NCI-H345 (cell line): ENCODE data around the gene ADGRD2.

Experiments
- DNase-seq: peaks from one replicate; lab custom pipeline; 2025; lab: John Stamatoyannopoulos, UW

ADGRD2 gene

DNA sequence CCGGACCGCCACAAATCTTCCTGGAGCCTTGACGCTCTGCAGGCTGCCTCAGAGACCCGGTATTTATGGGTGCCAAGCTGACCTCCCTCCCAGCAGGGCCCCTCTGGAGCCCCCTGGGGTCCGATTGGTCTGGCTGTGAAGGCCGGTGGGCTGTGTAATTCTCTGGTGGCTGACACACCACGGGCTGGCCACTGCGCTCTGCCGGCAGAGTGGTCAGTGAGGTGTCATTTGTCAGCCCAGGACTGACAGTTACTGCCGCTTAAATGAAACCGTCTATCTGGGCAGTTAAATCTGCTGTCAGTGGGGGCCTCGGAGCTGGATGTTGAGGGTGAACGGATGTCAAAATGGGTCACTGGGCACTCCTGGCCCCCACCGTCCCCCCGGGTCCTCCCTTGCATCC lies 46.2 kb downstream of the ADGRD2 start:
- DNase-seq: no peak

DNA sequence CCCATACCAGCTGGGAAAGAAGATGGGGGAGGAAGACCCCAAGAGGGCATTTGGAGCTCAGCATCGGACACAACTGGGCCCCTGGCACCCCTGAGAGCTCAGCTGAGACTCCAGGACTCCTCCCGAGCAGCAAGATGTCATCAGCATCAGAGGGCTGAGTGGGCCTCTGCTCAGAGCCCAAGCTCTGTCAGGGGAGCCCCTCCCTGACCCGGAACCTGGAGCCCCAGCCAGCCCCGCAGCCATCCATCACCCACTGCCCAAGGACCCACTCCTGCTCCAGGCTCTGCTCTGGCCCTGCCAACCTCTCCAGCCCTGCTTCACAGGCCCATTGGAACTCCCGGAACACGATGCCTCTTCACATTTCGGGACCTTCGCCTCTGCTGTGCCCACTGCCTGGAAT lies 47.2 kb downstream of the ADGRD2 start:
- DNase-seq: no peak

DNA sequence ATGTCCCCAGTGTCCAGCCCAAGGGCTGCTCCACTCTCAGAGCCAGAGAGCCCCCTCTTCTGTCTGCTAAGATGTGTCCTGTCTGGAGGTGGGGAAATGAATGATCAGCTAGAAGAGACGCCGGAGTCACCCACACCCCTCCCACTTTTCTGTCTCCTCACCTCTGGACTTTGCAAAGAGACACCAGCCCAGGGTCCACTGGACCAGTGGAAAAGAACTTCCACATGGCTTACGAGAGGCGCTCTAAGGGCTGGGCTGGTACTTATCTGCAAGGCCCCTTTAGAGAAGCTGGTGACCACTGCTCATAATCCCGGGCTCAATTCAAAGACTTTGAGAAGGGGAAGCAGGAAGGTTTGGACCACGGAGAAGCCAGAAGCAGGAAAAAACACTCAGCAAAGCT lies 47.8 kb downstream of the ADGRD2 start:
- no peak for DNase-seq

DNA sequence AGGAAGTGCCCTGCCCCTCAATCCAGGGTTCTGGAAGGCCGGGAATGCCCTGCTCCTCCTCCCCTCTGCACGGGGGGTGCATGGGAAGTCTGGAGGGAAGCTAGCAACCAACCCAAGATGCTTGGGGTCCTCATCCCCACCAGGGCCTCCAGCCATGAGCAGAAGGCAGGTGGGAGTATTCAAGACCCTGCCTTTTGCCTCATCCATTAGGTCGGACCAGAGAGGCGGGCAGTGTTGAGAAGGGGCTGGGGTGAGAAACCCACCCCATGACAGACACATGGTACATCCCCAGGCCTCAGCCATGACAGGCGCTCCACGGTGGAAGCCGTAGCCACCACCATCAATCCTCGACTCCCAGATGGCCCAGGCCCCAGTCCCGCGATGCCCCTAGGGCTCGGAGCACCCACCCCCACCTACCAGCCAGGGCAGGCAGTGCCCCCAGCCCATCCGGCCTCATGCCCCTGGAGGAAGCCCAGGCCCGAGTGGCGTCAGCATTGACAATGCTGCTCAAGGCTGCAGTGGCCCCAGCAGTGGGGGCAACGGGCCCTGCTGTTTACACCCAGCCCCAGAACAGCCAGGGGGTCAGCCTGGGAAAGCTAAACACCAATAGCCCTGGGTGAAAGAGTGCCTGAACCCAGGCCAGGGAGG lies 48.4 kb downstream of the ADGRD2 start:
- DNase-seq: no peak

DNA sequence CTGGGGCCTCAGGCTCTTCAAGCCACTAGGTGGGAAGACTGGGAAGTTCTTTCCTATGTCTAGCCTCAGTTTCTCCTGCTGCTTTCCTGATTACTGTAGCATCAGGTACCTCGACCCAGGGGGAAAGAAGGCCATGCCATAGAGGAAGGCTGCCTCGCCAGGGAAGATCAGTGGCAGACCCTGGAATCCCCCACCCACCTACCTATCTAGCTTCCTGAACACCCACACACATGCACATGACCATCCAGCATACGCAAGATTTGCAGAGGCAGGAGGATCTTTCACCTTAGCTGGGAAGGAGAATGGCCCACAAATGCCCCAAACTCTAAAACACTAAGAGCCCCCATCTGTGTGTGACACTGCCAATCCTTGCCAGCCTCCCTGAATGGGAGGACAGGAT lies 49.0 kb downstream of the ADGRD2 start:
- DNase-seq: no peak

- DNase-seq: no peak
Observed at GRCh38 chr9:124500028-124500795, 50.0 kb downstream of the ADGRD2 start.

GRCh38 chr9:124500796-124501611 lies 50.8 kb downstream of the ADGRD2 start:
- no peak for DNase-seq

- no peak for DNase-seq
Observed at GRCh38 chr9:124501771-124502320, 51.6 kb downstream of the ADGRD2 start.

DNA sequence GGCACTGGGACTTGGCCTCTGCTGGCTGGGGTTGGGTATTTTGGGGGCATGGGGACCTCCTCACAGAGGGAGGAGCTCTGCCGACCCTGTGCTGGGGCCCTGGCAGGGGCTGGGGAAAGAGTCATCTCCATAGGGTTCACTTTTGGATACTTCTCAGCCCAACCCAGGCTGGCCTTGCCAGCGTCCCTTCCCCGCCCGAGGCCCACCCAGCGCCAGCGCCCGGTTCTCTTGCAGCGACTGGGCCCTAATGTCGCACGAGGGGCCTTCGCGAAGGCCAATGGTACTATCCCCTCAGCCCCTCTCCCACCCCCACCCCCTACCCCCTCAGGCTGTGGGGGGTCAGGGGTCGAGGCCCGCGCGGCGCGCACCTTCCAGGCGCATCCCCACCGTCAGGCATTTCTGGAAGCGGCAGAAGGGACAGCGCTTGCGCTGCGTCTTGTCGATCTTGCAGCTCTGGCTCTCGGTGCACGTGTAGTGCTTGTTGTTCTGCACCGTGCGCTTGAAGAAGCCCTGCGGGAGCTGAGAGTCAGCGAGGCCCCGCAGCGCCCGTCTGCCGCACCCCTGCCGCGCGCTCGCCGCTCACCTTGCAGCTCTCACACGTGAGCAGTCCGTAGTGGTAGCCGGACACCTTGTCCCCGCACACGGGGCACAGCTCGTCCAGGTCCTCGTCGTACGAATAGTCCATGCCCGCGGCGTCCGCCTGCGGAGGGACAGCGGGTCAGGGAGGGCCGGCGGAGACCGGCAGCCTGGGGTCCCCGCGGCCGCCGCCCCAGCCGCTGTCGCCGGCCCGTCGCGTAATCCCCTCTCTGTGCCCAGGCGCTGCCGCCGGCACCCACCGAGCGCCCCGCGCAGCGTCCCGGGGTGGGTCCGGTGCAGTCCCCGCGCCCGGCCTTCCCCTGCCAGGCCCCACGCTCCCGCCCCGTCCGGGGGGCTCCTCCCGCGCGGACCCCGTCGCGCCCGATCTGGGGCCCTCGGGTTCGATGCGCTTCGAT lies 52.8 kb downstream of the ADGRD2 start:
- no peak for DNase-seq

GRCh38 chr9:124503713-124504529 lies 53.7 kb downstream of the ADGRD2 start:
- peak; percentile 6 for DNase-seq

- no peak for DNase-seq
Observed at GRCh38 chr9:124504530-124505005, 54.3 kb downstream of the ADGRD2 start.

- DNase-seq: no peak
Observed at GRCh38 chr9:124505006-124505900, 55.0 kb downstream of the ADGRD2 start.

DNA sequence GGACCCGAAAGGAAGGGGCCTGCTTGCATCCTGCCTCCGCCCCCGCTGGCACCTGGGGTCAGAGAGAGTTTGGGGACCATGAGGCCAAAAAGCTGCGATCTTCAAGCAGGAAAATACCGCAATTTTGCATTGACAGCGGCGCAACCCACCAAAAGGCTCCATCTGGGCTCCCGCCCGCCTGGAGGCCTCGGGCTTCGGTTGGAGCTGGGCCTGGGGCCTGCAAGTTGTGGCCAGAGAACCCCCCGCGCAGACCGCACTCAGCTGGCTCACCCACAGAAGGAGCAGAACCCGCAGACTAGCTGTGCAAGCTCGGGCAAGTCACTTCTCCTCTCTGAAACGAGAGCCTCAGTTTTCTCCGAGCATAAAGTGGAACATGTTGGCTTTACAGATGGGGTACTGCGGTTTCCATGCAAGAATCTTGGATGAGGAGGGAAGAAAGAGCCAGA lies 55.7 kb downstream of the ADGRD2 start:
- no peak for DNase-seq

- DNase-seq: no peak
Observed at GRCh38 chr9:124506433-124506832, 56.2 kb downstream of the ADGRD2 start.

DNA sequence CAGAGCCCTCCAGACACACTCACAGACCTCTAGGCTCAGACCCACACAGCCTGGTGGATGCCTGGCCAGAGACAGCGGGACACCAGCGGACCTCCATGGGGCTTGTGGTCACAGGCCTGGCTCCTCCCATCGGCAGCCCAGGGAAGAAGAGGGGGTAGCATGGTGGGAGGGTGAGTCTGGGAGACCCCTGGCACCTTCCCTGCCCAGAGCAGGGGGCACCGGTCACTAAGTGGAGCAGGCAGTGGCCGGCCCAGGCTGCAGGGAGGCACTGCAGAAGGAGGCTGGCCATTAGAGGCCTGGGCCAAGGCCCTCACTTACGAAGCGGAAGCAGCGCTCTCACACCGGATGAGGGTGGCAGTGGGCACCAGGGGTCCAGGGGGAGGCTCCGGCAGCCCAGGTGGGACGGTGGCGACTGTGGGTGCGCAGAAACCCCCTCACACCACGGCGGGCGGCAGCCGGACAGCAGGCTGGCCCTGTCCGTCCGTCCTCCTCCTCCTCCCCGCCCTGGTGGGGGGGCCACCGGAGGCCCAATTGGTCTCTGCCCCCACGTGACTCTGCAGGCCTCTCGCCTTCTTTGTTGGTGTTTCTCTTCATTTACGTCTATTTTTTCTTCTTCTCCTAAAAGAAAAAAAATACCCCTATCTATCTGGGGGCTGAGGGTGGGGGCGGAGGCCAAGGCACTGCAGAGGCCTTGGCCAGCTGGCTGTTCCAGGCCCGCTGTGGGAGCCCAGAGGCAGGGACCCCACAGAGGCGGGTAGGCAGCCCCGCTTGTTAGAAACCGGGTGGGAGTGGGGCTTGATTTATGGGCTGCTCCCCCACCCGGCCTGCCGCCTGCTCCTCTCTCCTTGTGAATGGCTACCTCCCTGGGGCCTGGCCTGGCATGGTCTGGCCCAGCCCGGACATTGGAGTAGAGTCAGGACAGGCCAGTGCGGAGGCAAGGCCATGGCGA lies 57.0 kb downstream of the ADGRD2 start, which contains the start of gene NR5A1:
Gene NR5A1, minus strand, starts transcription at position 469 of the 949 bp plus-strand sequence. CDS start 4,004 bp downstream, outside the sequence.
- DNase-seq: no peak

DNA sequence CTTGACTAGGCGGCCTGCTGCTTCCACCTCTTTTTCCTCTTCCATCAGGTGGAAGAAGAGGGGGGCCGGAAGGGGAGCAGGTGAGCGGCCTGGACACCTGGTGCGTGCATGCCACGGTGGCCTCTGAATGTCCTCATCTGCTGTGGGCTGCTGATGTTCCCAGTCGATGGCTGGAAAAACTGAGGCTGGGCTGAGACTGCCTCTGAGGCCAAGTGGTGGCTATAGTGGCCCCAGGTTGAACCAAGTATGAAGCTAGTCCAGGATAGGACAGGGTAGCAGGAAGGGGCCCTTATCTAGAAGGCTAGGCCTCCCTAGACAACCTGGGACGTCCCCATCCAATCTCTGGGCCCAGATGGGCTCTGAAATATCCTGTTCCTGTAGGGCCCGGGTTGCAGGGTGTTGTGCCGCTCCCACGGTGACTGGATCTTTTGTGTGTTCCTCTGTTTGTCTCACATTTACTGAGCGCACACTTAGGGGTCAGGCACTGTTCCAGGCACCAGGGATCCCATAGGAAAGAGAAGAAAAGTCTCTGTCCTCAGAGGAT lies 57.7 kb downstream of the ADGRD2 start:
- DNase-seq: no peak

- no peak for DNase-seq
Observed at GRCh38 chr9:124510650-124511425, 60.6 kb downstream of the ADGRD2 start.
